Activated CD8-positive, alpha-beta T cell treated with anti-CD3 and anti-CD28 coated beads for 36 hours (primary cell): Measurements from ENCODE around the gene LCE6A. TPM values are rescaled to one million over a fixed set of nuclear protein-coding genes. Genes with fewer than 3 reads are reported as not detected.

ENCODE experiments used
- ATAC-seq: fragments of 200-7000 bp; cut with Tn5 transposase; one replicate; pipeline ENCODE4 v1.10.0; 2021; ENCODE audit warnings: mild to moderate bottlenecking, moderate library complexity
- CTCF ChIA-PET: fragments of 350-600 bp; sonication (Branson Sonifier 250); formaldehyde crosslinking; loops from one replicate; lab custom pipeline; 2021; ENCODE audit warnings: antibody characterized with exemption; lab: Charles Lee
- POLR2A ChIA-PET: fragments of 350-600 bp; sonication (Branson Sonifier 250); formaldehyde crosslinking; loops from one replicate; lab custom pipeline; 2021; ENCODE audit warnings: antibody characterized with exemption; lab: Charles Lee
- DNase-seq: peaks from one replicate; pipeline ENCODE4 v3.0.0-alpha.2; 2020
- H3K27ac Mint-ChIP-seq: one replicate; pipeline ENCODE4 v1.8.0; 2021; ENCODE audit warnings: mild to moderate bottlenecking, mixed read lengths
- H3K27me3 Mint-ChIP-seq: one replicate; pipeline ENCODE4 v1.8.0; 2021; ENCODE audit warnings: mixed read lengths
- H3K36me3 Mint-ChIP-seq: one replicate; pipeline ENCODE4 v1.8.0; 2021; ENCODE audit warnings: low read depth, mixed read lengths
- H3K4me1 Mint-ChIP-seq: one replicate; pipeline ENCODE4 v1.8.0; 2021; ENCODE audit warnings: low read depth, mixed read lengths
- H3K4me3 Mint-ChIP-seq: one replicate; pipeline ENCODE4 v1.8.0; 2021; ENCODE audit warnings: mild to moderate bottlenecking, moderate library complexity, mixed read lengths
- H3K9me3 Mint-ChIP-seq: one replicate; pipeline ENCODE4 v1.8.0; 2021; ENCODE audit warnings: mixed read lengths
- intact Hi-C: fragments of 100-400 bp; cut with micrococcal nuclease; formaldehyde crosslinking; loops from one replicate; pipeline ENCODE4 v1.10.0; 2022
- total RNA-seq, 2 experiments: library from RNA; stranded (reverse); gene quantifications; one replicate each; pipeline ENCODE4 v1.2.3, GENCODE V29; 2021
- TF ChIP-seq, protein P1 (sequence below): fragments of 200-600 bp; IDR thresholded peaks from one replicate; pipeline ENCODE4 v1.8.0; 2022; ENCODE audit warnings: antibody characterized with exemption, mild to moderate bottlenecking

LCE6A gene
- total RNA-seq, 2 experiments from 2014 or later = not detected

DNA sequence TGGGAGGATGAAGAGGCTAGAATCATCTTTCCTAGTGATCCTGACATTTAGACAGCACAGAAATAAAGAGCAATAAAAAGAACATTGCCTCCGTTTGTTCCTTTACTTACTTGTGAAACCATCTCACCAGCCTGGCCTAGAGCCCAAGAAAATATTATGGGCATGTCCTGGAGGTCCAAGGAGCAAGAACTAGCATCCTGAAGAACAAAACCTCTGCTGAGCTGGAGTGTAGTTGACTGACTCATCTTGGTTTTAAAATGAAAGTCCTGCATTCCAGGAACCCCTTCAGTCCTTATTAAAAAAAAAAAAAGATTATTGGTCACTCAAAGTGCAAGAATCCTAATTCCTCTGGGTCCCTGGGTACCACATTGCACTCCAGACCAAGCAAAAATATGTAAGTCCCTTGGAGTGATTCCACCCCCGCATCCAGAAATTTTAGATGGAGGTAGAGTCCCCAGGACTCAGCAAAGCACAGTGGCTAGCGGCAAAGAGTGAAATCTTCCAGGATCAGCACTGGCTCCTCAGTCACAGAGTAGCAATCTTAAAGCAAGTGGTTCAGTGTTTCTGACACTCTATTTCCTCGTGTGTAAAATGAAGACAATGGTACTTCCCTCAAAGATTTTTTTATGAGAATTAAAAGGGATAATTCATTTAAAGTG, 42.4 kb downstream of the LCE6A start:
- Mint-ChIP-seq H3K4me1 (no peaks in the 10 kb centered on the region), H3K36me3 (no peaks in the 10 kb centered on the region), H3K27ac (no peak overlapping the region), H3K4me3 (no peak overlapping the region), H3K9me3 (no peaks in the 10 kb centered on the region), H3K27me3 (peaks cover 7% of the 10 kb centered on the region)
- ATAC-seq = no peak
- POLR2A ChIA-PET = no interaction called here
- CTCF ChIA-PET = no interaction called here
- no peak for DNase-seq
- intact Hi-C loops = no loop called here
- TF ChIP-seq, protein P1, sequence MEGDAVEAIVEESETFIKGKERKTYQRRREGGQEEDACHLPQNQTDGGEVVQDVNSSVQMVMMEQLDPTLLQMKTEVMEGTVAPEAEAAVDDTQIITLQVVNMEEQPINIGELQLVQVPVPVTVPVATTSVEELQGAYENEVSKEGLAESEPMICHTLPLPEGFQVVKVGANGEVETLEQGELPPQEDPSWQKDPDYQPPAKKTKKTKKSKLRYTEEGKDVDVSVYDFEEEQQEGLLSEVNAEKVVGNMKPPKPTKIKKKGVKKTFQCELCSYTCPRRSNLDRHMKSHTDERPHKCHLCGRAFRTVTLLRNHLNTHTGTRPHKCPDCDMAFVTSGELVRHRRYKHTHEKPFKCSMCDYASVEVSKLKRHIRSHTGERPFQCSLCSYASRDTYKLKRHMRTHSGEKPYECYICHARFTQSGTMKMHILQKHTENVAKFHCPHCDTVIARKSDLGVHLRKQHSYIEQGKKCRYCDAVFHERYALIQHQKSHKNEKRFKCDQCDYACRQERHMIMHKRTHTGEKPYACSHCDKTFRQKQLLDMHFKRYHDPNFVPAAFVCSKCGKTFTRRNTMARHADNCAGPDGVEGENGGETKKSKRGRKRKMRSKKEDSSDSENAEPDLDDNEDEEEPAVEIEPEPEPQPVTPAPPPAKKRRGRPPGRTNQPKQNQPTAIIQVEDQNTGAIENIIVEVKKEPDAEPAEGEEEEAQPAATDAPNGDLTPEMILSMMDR = no peak

DNA sequence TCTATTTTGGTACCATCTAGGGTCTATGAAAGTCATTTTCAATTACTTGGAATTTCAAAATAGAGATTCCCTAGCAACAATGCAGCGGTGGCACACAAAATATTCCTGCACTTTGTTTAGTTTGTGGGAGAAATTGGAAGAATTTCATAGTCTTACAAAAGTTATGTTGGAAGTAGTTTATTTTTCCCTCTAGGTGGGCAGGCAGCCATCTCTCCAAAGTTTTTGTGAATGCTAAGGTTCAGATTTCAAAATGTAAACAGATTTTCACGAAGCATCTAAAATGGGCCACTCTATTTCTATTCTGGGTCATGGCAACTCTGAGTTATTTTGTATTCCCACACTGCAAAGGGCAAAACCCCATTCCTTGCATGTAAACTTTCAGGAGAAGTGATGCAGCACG, 43.4 kb downstream of the LCE6A start:
- ATAC-seq (no peak), DNase-seq (no peak)
- no peaks in the 10 kb centered on the region for H3K9me3 Mint-ChIP-seq
- H3K4me1 Mint-ChIP-seq = no peaks in the 10 kb centered on the region
- ChIA-PET CTCF (no interaction called here), POLR2A (no interaction called here)
- no peaks in the 10 kb centered on the region for H3K36me3 Mint-ChIP-seq
- H3K27me3 Mint-ChIP-seq = peaks cover 7% of the 10 kb centered on the region
- intact Hi-C loops = no loop called here
- H3K27ac Mint-ChIP-seq = no peak overlapping the region
- H3K4me3 Mint-ChIP-seq = no peak overlapping the region
- TF ChIP-seq, protein P1 = no peak

DNA sequence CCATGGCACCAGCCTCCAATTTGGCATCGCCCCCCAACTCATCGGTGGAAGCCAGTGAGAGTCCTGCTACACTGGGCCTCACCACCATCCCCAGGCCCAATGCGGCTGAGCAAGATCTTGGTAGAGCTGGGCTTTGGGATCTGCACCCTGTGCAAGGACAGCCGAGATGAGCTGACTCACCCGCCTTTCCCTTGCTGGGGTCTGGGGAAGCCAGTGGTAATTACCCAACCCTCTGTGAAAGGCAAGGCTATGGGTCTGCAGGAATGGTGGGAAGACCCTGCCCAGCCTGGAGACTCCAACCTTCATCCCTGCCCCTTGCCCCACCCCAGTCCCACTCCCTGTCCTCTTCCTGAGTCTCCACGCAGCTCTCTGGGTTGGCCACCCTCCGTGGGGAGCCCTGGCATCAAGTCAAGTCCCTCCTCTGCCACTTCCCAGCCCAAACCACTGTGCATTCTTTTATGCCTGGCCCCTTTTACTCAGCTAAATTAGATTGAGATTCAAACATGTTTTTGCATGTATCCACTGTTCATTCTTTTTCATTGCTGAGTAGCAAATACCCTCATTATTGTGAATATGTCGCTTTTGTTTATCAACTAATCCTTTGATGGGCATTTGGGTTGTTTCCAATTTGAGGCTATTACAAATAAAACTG, 44.2 kb downstream of the LCE6A start:
- TF ChIP-seq, protein P1 = no peak
- Mint-ChIP-seq H3K27me3 (peaks cover 10% of the 10 kb centered on the region), H3K36me3 (no peaks in the 10 kb centered on the region), H3K27ac (no peak overlapping the region), H3K4me1 (no peaks in the 10 kb centered on the region), H3K9me3 (no peaks in the 10 kb centered on the region), H3K4me3 (no peak overlapping the region)
- intact Hi-C loops = no loop called here
- ATAC-seq = no peak
- no peak for DNase-seq
- POLR2A ChIA-PET = no interaction called here
- CTCF ChIA-PET = interaction anchor here (1.3 kb wide), 1 partner anchor 18 kb away, joined by 4 read pairs; no protein-coding TSS in a partner anchor

DNA sequence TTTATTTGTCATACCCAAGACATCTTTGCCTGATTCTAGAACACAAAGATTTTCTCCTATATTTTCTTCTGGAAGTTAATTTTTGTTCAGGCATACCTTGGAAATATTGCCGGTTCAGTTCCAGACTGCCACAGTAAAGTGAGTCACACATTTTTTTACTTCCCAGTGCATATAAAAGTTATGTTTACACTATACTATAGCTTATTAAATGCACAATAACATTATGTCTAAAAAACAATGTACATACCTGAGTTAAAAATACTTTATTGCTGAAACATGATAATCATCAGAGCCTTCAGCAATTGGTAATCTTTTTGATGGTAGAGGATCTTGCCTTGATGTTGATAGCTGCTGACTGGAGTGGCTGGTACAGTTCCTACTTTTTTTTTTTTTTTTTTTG, 45.5 kb downstream of the LCE6A start:
- ChIA-PET POLR2A (no interaction called here), CTCF (interaction anchor here (1.2 to 1.3 kb wide), 2 partner anchors 18 to 20 kb away, joined by 4 read pairs; no protein-coding TSS in a partner anchor)
- DNase-seq (no peak), ATAC-seq (no peak)
- intact Hi-C loops = no loop called here
- Mint-ChIP-seq H3K36me3 (no peaks in the 10 kb centered on the region), H3K9me3 (no peaks in the 10 kb centered on the region), H3K4me3 (no peak overlapping the region), H3K4me1 (no peaks in the 10 kb centered on the region), H3K27ac (no peak overlapping the region), H3K27me3 (peaks cover 13% of the 10 kb centered on the region)
- TF ChIP-seq, protein P1 = no peak

Other genes starting within 250 kb of the LCE6A start
- not detected for gene LCE3C, start 242.6 kb upstream of the LCE6A start, total RNA-seq
- not detected for gene LCE3B, start 229.0 kb upstream of the LCE6A start, total RNA-seq
- not detected for gene LCE3A, start 219.8 kb upstream of the LCE6A start, total RNA-seq
- not detected for gene LCE2D, start 179.5 kb upstream of the LCE6A start, total RNA-seq
- not detected for gene LCE2C, start 167.6 kb upstream of the LCE6A start, total RNA-seq
- gene LCE2B, start 156.7 kb upstream of the LCE6A start, total RNA-seq = not detected
- not detected for gene LCE2A, start 144.5 kb upstream of the LCE6A start, total RNA-seq
- not detected for gene LCE4A, start 134.7 kb upstream of the LCE6A start, total RNA-seq
- gene KPRP, start 84.8 kb upstream of the LCE6A start, total RNA-seq = not detected
- not detected for gene LCE1F, start 67.7 kb upstream of the LCE6A start, total RNA-seq
- gene LCE1E, start 56.6 kb upstream of the LCE6A start, total RNA-seq = not detected
- gene LCE1D, start 46.1 kb upstream of the LCE6A start, total RNA-seq = not detected
- gene LCE1C, start 36.2 kb upstream of the LCE6A start, total RNA-seq = not detected
- not detected for gene LCE1B, start 30.9 kb upstream of the LCE6A start, total RNA-seq
- gene LCE1A, start 15.4 kb upstream of the LCE6A start, total RNA-seq = not detected
- gene LCE7A, start 17.1 kb downstream of the LCE6A start, total RNA-seq = not detected
- not detected for gene SMCP, start 35.5 kb downstream of the LCE6A start, total RNA-seq
- not detected for gene IVL, start 65.7 kb downstream of the LCE6A start, total RNA-seq
- gene SPRR5, start 104.3 kb downstream of the LCE6A start, total RNA-seq = not detected
- not detected for gene SPRR4, start 127.8 kb downstream of the LCE6A start, total RNA-seq
- gene SPRR1A, start 141.2 kb downstream of the LCE6A start, total RNA-seq = not detected
- gene SPRR3, start 158.9 kb downstream of the LCE6A start, total RNA-seq = not detected
- gene SPRR1B, start 188.3 kb downstream of the LCE6A start, total RNA-seq = not detected
- gene SPRR2D, start 198.3 kb downstream of the LCE6A start, total RNA-seq = not detected
- not detected for gene SPRR2A, start 214.7 kb downstream of the LCE6A start, total RNA-seq
- not detected for gene SPRR2B, start 228.8 kb downstream of the LCE6A start, total RNA-seq